GM12878 (cell line): ENCODE data around the gene MAP3K7. TPM values are rescaled to one million over a fixed set of nuclear protein-coding genes. Genes with fewer than 3 reads are reported as not detected.

ENCODE experiments used
- ATAC-seq: fragments of 200-7000 bp; cut with Tn5 transposase; 3 replicates; pipeline ENCODE4 v1.9.1; 2020; ENCODE audit warnings: mild to moderate bottlenecking, moderate library complexity
- BruUV-seq: library from RNA; stranded (reverse); fragments of 400-500 nt; replicated peaks from 2 replicates; lab custom pipeline; 2021; lab: Mats Ljungman, UMichigan
- CTCF ChIA-PET: fragments of 300-600 bp; sonication (Branson Sonifier 250); formaldehyde crosslinking; extraction: SDS; loops from one replicate; lab custom pipeline; 2021; ENCODE audit warnings: inconsistent platforms; lab: Yijun Ruan, JAX
- POLR2A ChIA-PET: fragments of 350-600 bp; formaldehyde crosslinking; extraction: SDS; loops from one replicate; lab custom pipeline; 2021; ENCODE audit warnings: inconsistent platforms; lab: Charles Lee
- RAD21 ChIA-PET: fragments of 300-600 bp; sonication (Branson Sonifier 250); formaldehyde crosslinking; loops from one replicate; lab custom pipeline; 2023; ENCODE audit warnings: antibody characterized with exemption; ENCODE audit not compliant: unreplicated experiment; lab: Charles Lee
- SMC1A ChIA-PET: fragments of 300-600 bp; sonication (Branson Sonifier 250); formaldehyde crosslinking; loops from one replicate; lab custom pipeline; 2023; ENCODE audit not compliant: unreplicated experiment, uncharacterized antibody; lab: Charles Lee
- DNase-seq: peaks from one replicate; pipeline ENCODE4 v3.0.0-alpha.2; 2011; ENCODE audit warnings: low read depth, low spot score
- FAIRE-seq: peaks from 3 replicates; lab custom pipeline; 2011; peaks lifted over from hg19 to GRCh38; lab: Jason Lieb, UNC
- H2AFZ ChIP-seq: 2 replicates; pipeline ENCODE4 v1.6.0; 2011; ENCODE audit warnings: low read depth, low read length, control low read depth; ENCODE audit not compliant: control insufficient read depth
- H3K27ac ChIP-seq: 2 replicates; pipeline ENCODE4 v1.5.1; 2011; ENCODE audit warnings: control low read depth; ENCODE audit not compliant: control insufficient read depth, insufficient read depth
- H3K27me3 ChIP-seq, 2 experiments: replicated peaks in 1 of 2; 2 replicates each; pipeline versions ENCODE4 v1.6.0 to v1.6.1; 2011; ENCODE audit warnings: low read length in 1 of 2; ENCODE audit not compliant: control insufficient read depth in 2 of 2, insufficient read depth in 2 of 2
- H3K36me3 ChIP-seq, 2 experiments: 2 replicates each; pipeline ENCODE4 v1.5.1; 2011; ENCODE audit warnings: low read length in 1 of 2; ENCODE audit not compliant: control insufficient read depth in 2 of 2, insufficient read depth in 2 of 2
- H3K4me1 ChIP-seq: 2 replicates; pipeline ENCODE4 v1.6.1; 2011; ENCODE audit warnings: mild to moderate bottlenecking, low read length, moderate library complexity, mixed read lengths; ENCODE audit not compliant: control insufficient read depth, insufficient read depth
- H3K4me2 ChIP-seq: 2 replicates; pipeline ENCODE4 v1.6.0; 2011; ENCODE audit warnings: control low read depth; ENCODE audit not compliant: control insufficient read depth, insufficient read depth
- H3K4me3 ChIP-seq: fragments of 200-600 bp; sonication (generic); 2 replicates; pipeline ENCODE4 v1.5.1; 2016
- H3K79me2 ChIP-seq: 2 replicates; pipeline ENCODE4 v1.6.0; 2011; ENCODE audit warnings: low read length; ENCODE audit not compliant: control insufficient read depth, insufficient read depth
- H3K9ac ChIP-seq: 2 replicates; pipeline ENCODE4 v1.8.0; 2011; ENCODE audit warnings: low read length, control low read depth, mixed read lengths; ENCODE audit not compliant: control insufficient read depth, insufficient read depth
- H3K9me3 ChIP-seq: replicated peaks from 3 replicates; pipeline ENCODE4 v1.5.1; 2011; ENCODE audit warnings: mild to moderate bottlenecking, low read length; ENCODE audit not compliant: control insufficient read depth, insufficient read depth
- H4K20me1 ChIP-seq: 2 replicates; pipeline ENCODE4 v1.6.0; 2011; ENCODE audit not compliant: control insufficient read depth, insufficient read depth
- ATF7 ChIP-seq: fragments of 450-650 bp; IDR thresholded peaks from 2 replicates; pipeline ENCODE4 v1.6.1; 2016; ENCODE audit warnings: low read depth, mild to moderate bottlenecking
- BCL11A ChIP-seq: IDR thresholded peaks from 2 replicates; pipeline ENCODE4 v1.6.1; 2011; ENCODE audit warnings: low read depth, low read length
- CHD2 ChIP-seq: IDR thresholded peaks from 2 replicates; pipeline ENCODE4 v1.6.1; 2011; ENCODE audit warnings: low read depth, low read length, improper control_type of control experiment, borderline replicate concordance
- E4F1 ChIP-seq: fragments of 450-650 bp; IDR thresholded peaks from 2 replicates; pipeline ENCODE4 v1.6.1; 2018; ENCODE audit warnings: borderline replicate concordance, mild to moderate bottlenecking; ENCODE audit not compliant: partially characterized antibody
- NRF1 ChIP-seq: conservative IDR thresholded peaks from 2 replicates; pipeline ENCODE4 v1.6.1; 2011; ENCODE audit warnings: mild to moderate bottlenecking, low read depth, low read length, improper control_type of control experiment
- YY1 ChIP-seq: IDR thresholded peaks from 2 replicates; pipeline ENCODE4 v1.6.1; 2011; ENCODE audit warnings: low read depth, mild to moderate bottlenecking, low read length
- WGBS: methylation state at CpG from one replicate; pipeline ENCODE4 v1.1.6; 2016; ENCODE audit warnings: low lambda C conversion rate; ENCODE audit not compliant: insufficient replicate concordance, insufficient coverage; ENCODE audit errors: missing lambda C conversion rate; 5-methylcytosine and 5-hydroxymethylcytosine counted together
- in situ Hi-C: fragments of 300-500 bp; cut with MboI; formaldehyde crosslinking; loops from 9 replicates; pipeline ENCODE4 v1.14.3; 2018; ENCODE audit warnings: mixed read lengths
- intact Hi-C: fragments of 100-400 bp; cut with micrococcal nuclease; formaldehyde crosslinking; loops from one replicate; pipeline ENCODE4 v1.14.2; 2022; ENCODE audit not compliant: unreplicated experiment
- polyA plus RNA-seq, 11 experiments: library from polyadenylated mRNA; depleted of rRNA in 4 of 11; unstranded in 6 of 11; stranded (reverse) in 5 of 11; fragments of >200 nt; fragmentation: Nextera tagmentation in 4 of 11; fragmentation: Illumina TruSeq in 1 of 11; extraction: Ambion mirVana in 4 of 11; extraction: Trizol in 1 of 11; gene quantifications; 1 replicate in 1 of 11; 2 replicates in 10 of 11; pipeline versions ENCODE4 v1.2.1 to v1.2.3, GENCODE V29; 2011 to 2016; ENCODE audit warnings: inconsistent platforms in 2 of 11, missing spikeins in 2 of 11, low read depth in 1 of 11
- total RNA-seq, 4 experiments: library from RNA; depleted of rRNA in 3 of 4; stranded (reverse); fragments of >200 nt in 3 of 4; fragmentation: Illumina TruSeq in 1 of 4; extraction: Trizol in 1 of 4; gene quantifications; 2 replicates each; pipeline versions ENCODE4 v1.2.1 to v1.2.3, GENCODE V29; 2013 to 2021
- TF ChIP-seq, protein P1 (sequence below): fragments of 450-650 bp; IDR thresholded peaks from 2 replicates; pipeline ENCODE4 v1.6.1; 2016; ENCODE audit warnings: mild to moderate bottlenecking
- TF ChIP-seq, protein P2 (sequence below): IDR thresholded peaks from 2 replicates; pipeline ENCODE4 v1.6.1; 2012; ENCODE audit warnings: mild to moderate bottlenecking, low read depth, low read length
- TF ChIP-seq, protein P3 (sequence below): fragments of 450-650 bp; IDR thresholded peaks from 2 replicates; pipeline ENCODE4 v1.6.1; 2018; ENCODE audit warnings: mild to moderate bottlenecking, low read depth, moderate library complexity; ENCODE audit not compliant: partially characterized antibody

Gene MAP3K7
- total and polyA plus RNA-seq, 10 of the 15 experiments (the other 5 are each of a cell fraction or from before 2014, with no cell fraction given): 7.0 to 42.6 (median 22.0) TPM

DNA sequence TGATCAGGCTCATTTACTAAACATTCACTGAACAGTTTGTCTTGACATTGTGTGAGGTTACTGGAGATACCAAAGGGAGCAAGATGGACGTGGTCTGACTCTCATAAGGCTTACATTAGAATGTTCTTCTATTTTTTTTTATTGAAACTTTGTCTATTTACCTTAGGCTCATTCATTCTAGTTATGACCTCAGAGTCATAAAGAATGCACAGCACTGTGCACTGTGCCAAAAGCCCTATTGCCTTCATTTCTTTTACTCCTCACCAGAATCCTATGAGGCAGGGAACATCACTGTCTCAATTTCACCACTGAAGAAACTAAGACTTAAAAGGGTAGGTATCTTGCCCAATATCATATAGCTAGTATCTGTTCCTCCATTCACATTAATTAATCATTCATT lies 94.5 kb downstream of the MAP3K7 start:
- no peaks in the 10 kb centered on the region for H3K36me3 ChIP-seq
- H3K27ac ChIP-seq: no peak overlapping the region
- WGBS: 0% methylated on average over 1 of the region's 1 CpG
- SMC1A ChIA-PET: no interaction called here
- CTCF ChIA-PET: interaction anchor here (1.0 kb wide), 1 partner anchor 552 kb away, joined by 3 read pairs; no protein-coding TSS in a partner anchor
- BruUV-seq: no TSS peak
- no peak for DNase-seq
- TF ChIP-seq, protein P1, sequence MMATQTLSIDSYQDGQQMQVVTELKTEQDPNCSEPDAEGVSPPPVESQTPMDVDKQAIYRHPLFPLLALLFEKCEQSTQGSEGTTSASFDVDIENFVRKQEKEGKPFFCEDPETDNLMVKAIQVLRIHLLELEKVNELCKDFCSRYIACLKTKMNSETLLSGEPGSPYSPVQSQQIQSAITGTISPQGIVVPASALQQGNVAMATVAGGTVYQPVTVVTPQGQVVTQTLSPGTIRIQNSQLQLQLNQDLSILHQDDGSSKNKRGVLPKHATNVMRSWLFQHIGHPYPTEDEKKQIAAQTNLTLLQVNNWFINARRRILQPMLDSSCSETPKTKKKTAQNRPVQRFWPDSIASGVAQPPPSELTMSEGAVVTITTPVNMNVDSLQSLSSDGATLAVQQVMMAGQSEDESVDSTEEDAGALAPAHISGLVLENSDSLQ: no peak
- TF ChIP-seq, protein P2, sequence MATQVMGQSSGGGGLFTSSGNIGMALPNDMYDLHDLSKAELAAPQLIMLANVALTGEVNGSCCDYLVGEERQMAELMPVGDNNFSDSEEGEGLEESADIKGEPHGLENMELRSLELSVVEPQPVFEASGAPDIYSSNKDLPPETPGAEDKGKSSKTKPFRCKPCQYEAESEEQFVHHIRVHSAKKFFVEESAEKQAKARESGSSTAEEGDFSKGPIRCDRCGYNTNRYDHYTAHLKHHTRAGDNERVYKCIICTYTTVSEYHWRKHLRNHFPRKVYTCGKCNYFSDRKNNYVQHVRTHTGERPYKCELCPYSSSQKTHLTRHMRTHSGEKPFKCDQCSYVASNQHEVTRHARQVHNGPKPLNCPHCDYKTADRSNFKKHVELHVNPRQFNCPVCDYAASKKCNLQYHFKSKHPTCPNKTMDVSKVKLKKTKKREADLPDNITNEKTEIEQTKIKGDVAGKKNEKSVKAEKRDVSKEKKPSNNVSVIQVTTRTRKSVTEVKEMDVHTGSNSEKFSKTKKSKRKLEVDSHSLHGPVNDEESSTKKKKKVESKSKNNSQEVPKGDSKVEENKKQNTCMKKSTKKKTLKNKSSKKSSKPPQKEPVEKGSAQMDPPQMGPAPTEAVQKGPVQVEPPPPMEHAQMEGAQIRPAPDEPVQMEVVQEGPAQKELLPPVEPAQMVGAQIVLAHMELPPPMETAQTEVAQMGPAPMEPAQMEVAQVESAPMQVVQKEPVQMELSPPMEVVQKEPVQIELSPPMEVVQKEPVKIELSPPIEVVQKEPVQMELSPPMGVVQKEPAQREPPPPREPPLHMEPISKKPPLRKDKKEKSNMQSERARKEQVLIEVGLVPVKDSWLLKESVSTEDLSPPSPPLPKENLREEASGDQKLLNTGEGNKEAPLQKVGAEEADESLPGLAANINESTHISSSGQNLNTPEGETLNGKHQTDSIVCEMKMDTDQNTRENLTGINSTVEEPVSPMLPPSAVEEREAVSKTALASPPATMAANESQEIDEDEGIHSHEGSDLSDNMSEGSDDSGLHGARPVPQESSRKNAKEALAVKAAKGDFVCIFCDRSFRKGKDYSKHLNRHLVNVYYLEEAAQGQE: no peak
- TF ChIP-seq, protein P3, sequence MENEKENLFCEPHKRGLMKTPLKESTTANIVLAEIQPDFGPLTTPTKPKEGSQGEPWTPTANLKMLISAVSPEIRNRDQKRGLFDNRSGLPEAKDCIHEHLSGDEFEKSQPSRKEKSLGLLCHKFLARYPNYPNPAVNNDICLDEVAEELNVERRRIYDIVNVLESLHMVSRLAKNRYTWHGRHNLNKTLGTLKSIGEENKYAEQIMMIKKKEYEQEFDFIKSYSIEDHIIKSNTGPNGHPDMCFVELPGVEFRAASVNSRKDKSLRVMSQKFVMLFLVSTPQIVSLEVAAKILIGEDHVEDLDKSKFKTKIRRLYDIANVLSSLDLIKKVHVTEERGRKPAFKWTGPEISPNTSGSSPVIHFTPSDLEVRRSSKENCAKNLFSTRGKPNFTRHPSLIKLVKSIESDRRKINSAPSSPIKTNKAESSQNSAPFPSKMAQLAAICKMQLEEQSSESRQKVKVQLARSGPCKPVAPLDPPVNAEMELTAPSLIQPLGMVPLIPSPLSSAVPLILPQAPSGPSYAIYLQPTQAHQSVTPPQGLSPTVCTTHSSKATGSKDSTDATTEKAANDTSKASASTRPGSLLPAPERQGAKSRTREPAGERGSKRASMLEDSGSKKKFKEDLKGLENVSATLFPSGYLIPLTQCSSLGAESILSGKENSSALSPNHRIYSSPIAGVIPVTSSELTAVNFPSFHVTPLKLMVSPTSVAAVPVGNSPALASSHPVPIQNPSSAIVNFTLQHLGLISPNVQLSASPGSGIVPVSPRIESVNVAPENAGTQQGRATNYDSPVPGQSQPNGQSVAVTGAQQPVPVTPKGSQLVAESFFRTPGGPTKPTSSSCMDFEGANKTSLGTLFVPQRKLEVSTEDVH: no peak
- TF ChIP-seq ATF7 (no peak), BCL11A (no peak), E4F1 (no peak), NRF1 (no peak), YY1 (no peak), CHD2 (no peak)
- ATAC-seq: no peak
- in situ Hi-C loops: no loop called here
- no peak overlapping the region for H3K4me2 ChIP-seq
- intact Hi-C loops: no loop called here
- no peaks in the 10 kb centered on the region for H3K79me2 ChIP-seq
- no peaks in the 10 kb centered on the region for H3K4me1 ChIP-seq
- RAD21 ChIA-PET: interaction anchor here (0.6 kb wide), 1 partner anchor 553 kb away, joined by 3 read pairs; no protein-coding TSS in a partner anchor
- FAIRE-seq: no peak
- H2AFZ ChIP-seq: no peak overlapping the region
- peaks cover 0 to 1% of the 10 kb centered on the region in 2 experiments; a peak in 2 of 4 replicates for H3K27me3 ChIP-seq
- H4K20me1 ChIP-seq: no peaks in the 10 kb centered on the region; the same call in 1 of the 2 replicates
- no peak overlapping the region for H3K9ac ChIP-seq
- no peak overlapping the region for H3K4me3 ChIP-seq
- no peaks in the 10 kb centered on the region for H3K9me3 ChIP-seq
- POLR2A ChIA-PET: no interaction called here
